ENCODE results near the gene LCN12. TPM values are rescaled to one million over a fixed set of nuclear protein-coding genes. Genes with fewer than 3 reads are reported as not detected.

The LCN12 gene
- total RNA-seq, 1 donor from 2014 or later = not detected

GRCh38 chr9:136978073-136978864 lies 26.2 kb downstream of the LCN12 start:
- peak; percentile 95 for DNase-seq (ENCODE audit: low spot score)
- no peak overlapping the region for H3K27ac Mint-ChIP-seq
- Histone ChIP-seq H2AFZ (replicated peaks) (peak overlapping the region; percentile 70), H3K27me3 (peaks cover 17% of the 10 kb centered on the region), H3K36me3 (no peaks in the 10 kb centered on the region), H3K4me3 (peak overlapping the region; percentile 57), H3K4me1 (peaks cover 7% of the 10 kb centered on the region), H4K20me1 (ENCODE audit: low read depth) (no peaks in the 10 kb centered on the region), H3K79me2 (ENCODE audit: low read depth) (no peaks in the 10 kb centered on the region), H3K4me2 (peak overlapping the region; percentile 97), H3F3A (ENCODE audit: low read depth) (peaks cover 11% of the 10 kb centered on the region), H3K9me3 (ENCODE audit: low read depth) (no peaks in the 10 kb centered on the region), H3K9ac (no peak overlapping the region), H3K27ac (no peak overlapping the region)
- H3K9me3 Mint-ChIP-seq = no peaks in the 10 kb centered on the region
- H3K27me3 Mint-ChIP-seq (ENCODE audit: insufficient read depth, low read depth) = peaks cover 6% of the 10 kb centered on the region
- peaks cover 6% of the 10 kb centered on the region for H3K4me1 Mint-ChIP-seq
- H3K4me3 Mint-ChIP-seq = peak overlapping the region; percentile 46
- TF ChIP-seq CTCF (IDR thresholded peaks at IDR 0.05) (peak; percentile 10), EZH2 (IDR thresholded peaks at IDR 0.05) (no peak)
- no peaks in the 10 kb centered on the region for H3K36me3 Mint-ChIP-seq

DNA sequence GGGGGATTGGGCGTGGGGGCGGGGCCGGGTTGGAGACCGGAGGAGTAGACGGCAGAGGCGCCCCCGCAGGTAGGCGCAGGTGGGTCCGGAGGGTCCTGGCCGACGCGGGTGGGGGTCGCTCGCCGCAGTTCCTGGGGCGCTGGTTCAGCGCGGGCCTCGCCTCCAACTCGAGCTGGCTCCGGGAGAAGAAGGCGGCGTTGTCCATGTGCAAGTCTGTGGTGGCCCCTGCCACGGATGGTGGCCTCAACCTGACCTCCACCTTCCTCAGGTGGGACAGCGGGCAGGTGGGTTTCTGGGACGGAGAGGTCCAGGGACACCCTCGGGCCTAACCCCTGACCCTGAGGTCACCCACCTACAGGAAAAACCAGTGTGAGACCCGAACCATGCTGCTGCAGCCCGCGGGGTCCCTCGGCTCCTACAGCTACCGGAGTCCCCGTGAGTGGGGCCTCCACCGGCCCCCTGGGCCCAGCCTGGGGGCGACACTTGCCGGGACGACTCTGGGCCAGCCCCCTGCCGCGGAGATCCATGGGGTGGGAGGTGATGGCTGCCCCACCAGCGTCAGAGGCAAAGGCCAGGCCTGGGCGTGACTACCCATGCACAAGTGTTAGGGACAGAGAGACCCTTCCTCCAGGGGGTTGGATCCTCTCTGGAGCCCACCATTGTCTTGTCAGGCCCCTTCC lies 26.9 kb downstream of the LCN12 start:
- no peaks in the 10 kb centered on the region for H3K36me3 Mint-ChIP-seq
- H3K79me2 ChIP-seq (ENCODE audit: low read depth) = no peaks in the 10 kb centered on the region
- no peak overlapping the region for H2AFZ ChIP-seq (replicated peaks)
- no peak overlapping the region for H3K27ac Mint-ChIP-seq
- H3K27me3 Mint-ChIP-seq (ENCODE audit: insufficient read depth, low read depth) = peaks cover 6% of the 10 kb centered on the region
- H4K20me1 ChIP-seq (ENCODE audit: low read depth) = no peaks in the 10 kb centered on the region
- H3K36me3 ChIP-seq = no peaks in the 10 kb centered on the region
- no peak overlapping the region for H3K27ac ChIP-seq
- peaks cover 10% of the 10 kb centered on the region for H3K4me1 Mint-ChIP-seq
- peaks cover 11% of the 10 kb centered on the region for H3F3A ChIP-seq (ENCODE audit: low read depth)
- no peak for DNase-seq (ENCODE audit: low spot score)
- H3K4me2 ChIP-seq = no peak overlapping the region
- H3K4me3 ChIP-seq = no peak overlapping the region
- no peaks in the 10 kb centered on the region for H3K9me3 ChIP-seq (ENCODE audit: low read depth)
- no peaks in the 10 kb centered on the region for H3K9me3 Mint-ChIP-seq
- no peak overlapping the region for H3K9ac ChIP-seq
- TF ChIP-seq EZH2 (IDR thresholded peaks at IDR 0.05) (no peak), EZH2phosphoT487 (IDR thresholded peaks at IDR 0.05) (no peak), CTCF (IDR thresholded peaks at IDR 0.05) (no peak)
- peaks cover 18% of the 10 kb centered on the region for H3K27me3 ChIP-seq
- no peak overlapping the region for H3K4me3 Mint-ChIP-seq
- peaks cover 7% of the 10 kb centered on the region for H3K4me1 ChIP-seq

DNA sequence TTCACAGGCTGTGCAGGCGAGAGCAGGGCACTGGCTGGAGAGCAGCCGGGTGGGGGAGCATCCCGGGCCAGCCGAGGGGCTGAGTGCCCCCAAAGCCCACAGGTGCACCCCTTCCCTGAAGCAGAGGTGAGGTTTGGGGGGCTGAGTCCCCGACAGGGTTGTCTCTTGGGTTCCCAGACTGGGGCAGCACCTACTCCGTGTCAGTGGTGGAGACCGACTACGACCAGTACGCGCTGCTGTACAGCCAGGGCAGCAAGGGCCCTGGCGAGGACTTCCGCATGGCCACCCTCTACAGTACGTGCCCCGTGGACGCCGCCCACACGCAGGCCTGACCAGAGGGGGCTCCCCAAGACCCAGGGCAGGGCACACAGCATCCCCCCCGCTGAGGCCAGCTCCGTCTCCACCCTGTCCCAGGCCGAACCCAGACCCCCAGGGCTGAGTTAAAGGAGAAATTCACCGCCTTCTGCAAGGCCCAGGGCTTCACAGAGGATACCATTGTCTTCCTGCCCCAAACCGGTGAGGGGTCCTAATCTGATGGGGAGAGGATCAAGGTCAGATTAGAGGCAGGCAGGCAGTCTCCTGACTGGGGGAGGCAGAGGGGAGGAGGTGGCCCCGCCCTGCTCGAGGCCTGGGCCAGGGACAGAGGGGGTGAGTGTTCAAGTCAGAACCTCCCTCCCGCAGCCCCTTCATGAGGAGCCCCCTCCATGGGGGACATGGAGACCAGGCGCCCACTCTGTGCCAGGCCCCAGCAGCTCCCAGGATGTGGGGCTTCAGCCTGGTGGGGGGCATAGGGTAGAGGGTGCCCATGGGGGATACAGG lies 27.9 kb downstream of the LCN12 start:
- Histone ChIP-seq H2AFZ (replicated peaks) (no peak overlapping the region), H3K36me3 (no peaks in the 10 kb centered on the region), H3K4me2 (no peak overlapping the region), H3K9ac (no peak overlapping the region), H3K27me3 (peaks cover 28% of the 10 kb centered on the region), H3F3A (ENCODE audit: low read depth) (peaks cover 11% of the 10 kb centered on the region), H3K79me2 (ENCODE audit: low read depth) (no peaks in the 10 kb centered on the region), H3K9me3 (ENCODE audit: low read depth) (no peaks in the 10 kb centered on the region), H3K4me1 (peaks cover 8% of the 10 kb centered on the region), H3K4me3 (no peak overlapping the region), H3K27ac (no peak overlapping the region), H4K20me1 (ENCODE audit: low read depth) (no peaks in the 10 kb centered on the region)
- Mint-ChIP-seq H3K36me3 (no peaks in the 10 kb centered on the region), H3K4me1 (peaks cover 10% of the 10 kb centered on the region), H3K27me3 (ENCODE audit: insufficient read depth, low read depth) (peaks cover 6% of the 10 kb centered on the region), H3K27ac (no peak overlapping the region), H3K9me3 (no peaks in the 10 kb centered on the region), H3K4me3 (no peak overlapping the region)
- TF ChIP-seq EZH2 (IDR thresholded peaks at IDR 0.05) (no peak), EZH2phosphoT487 (IDR thresholded peaks at IDR 0.05) (no peak), CTCF (IDR thresholded peaks at IDR 0.05) (no peak)
- no peak for DNase-seq (ENCODE audit: low spot score)

Data from neural progenitor cell (in vitro differentiated cells).